Activated naive CD4-positive, alpha-beta T cell (primary cell): ENCODE measurements around the gene TLX1.
"Not testable (repeated sequence)": the region's sequence is repeated elsewhere in the genome, so short reads cannot be mapped to it uniquely, and the experiment has no call there.

Experiments
- DNase-seq, 4 experiments: peaks; one replicate each; lab custom pipeline; 2025; lab: John Stamatoyannopoulos, UW

The TLX1 gene

GRCh38 chr10:101152316-101152715, 21.2 kb downstream of the TLX1 start:
- DNase-seq, result no peak

DNA sequence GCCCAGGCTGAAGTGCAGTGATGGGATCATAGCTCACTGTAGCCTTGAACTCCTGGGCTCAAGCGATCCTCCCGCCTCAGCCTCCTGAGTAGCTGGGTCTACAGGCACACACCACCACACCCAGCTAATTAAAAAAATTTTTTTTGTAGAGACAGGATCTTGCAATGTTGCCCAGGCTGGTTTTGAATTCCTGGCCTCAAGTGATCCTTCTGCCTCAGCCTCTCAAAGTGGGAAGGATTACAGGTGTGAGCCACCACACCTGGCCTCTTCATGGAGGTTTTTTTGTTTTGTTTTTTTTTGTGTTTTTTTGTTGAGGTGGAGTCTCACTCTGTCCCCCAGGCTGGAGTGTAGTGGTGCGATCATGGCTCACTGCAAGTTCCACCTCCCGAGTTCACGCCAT, 23.4 kb downstream of the TLX1 start:
- not testable (repeated sequence) for DNase-seq

DNA sequence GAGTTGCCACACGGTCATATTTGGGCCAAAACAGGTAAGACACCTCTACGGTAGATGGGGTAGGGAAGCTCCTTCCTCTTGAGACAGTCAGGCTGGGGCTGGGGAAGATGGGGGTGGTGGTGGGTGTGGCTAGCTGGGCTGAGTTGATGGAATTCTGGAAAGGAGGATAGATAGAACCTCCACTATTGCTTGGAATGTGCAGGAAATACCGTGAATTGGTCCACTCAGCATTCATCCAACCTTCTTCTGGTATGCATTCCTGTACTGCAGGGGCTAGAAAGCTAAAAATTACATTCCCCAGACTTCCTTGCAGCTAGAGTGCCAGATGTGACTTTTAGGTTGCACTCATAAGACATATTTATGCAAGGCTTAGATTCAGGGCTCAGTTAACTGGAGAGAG, 24.8 kb downstream of the TLX1 start:
- no peak for DNase-seq

DNA sequence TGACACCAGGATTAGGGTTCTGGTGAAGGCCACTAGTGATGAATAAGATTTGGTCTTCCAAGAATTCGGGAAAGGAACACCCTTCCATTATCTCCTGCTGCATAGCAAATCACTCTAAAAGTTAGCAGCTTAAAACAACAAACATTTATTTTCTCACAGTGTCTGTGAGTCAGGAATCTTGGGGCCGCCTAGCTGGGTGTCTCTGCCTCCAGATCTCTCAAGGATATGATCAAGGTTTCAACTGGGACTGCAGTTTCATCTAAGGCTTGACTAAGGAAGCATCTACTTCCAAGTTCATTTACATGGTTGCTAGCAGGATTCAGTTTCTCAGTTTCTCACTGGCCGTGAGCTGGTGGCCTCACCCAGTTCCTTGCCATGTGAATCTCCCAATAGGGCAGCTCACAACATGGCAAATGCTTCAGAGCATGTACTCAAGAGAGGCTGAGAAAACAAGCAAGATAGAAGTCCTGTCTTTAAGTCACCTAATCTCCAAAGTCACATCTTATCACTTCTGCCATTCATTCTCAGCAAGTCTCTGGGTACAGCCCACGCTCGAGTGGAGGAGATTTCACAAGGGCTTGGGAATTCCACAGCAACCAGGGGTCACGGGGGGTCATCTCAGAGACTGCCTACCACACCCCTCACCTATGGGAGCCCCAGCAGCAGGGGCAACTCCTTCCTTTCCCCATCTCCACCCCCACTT, 26.8 kb downstream of the TLX1 start:
- no peak for DNase-seq

DNA sequence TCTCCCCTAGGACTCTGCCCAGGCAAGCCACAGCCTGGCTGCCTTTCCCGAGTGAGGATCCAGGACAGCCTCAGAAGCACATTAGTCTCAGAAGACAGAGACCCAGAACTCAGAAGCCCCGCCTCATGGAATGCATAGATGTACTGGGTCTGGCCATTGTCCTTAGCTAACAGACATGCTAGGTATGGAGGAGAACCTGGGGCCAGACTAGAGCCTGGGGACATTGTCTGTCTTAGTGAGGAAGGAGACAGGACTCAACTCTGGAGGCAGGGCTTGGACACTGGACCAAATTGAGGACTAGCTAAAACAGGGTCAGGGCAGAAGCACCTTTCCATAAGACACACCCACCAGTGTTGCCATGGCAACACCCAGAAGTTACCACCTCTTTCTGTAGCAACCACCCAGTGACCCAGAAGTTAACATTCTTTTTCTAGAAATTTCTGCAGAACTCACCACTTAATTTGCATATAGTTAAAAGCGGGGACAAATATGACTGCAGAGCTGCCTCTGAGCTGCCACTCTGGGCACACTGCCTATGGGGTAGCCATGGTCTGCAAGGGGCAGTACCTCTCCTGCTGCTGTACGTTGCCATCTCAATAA, 27.5 kb downstream of the TLX1 start:
- DNase-seq, result no peak

DNA sequence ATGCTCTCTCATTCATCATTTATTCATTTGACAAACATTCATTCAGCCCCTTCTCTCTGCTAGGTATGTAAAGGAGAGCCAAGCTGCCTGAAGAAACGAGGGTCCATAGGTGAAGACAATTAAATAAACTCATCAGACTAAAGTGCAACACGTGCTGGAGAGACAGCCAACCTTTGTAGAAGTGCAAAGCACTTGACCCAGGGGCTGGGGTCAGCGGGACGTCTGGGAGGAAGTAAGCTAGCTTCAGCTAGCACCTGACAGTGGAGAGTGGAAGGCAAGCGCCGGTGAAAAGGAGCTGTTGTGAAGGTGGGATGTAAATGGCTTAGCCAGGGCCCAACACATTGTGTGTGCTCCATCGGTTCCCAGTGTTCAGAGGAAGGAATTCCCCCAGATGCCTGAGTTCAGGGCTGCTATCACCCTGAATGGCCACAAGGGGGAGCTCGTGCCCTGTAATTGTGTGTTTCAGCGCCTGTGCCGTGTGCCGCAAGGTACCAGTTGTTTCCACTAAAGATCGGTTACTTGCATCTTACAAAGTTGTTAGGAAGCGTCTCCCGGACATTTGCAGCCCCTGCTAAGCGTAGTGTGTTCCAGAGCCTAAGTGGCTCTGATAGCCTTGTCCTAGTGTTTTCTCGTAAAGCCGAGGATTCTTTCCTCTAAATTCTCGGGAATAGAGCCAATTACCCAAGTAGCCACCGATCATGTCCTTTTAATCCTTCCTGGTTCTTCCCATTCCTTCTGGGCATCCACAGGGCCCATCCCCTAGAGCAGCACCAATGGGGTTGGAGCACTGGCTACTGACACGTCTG, 30.6 kb downstream of the TLX1 start:
- DNase-seq, result peak; percentile 25 to 59 (median 34)

GRCh38 chr10:101162677-101163076, 31.6 kb downstream of the TLX1 start:
- DNase-seq, result no peak

DNA sequence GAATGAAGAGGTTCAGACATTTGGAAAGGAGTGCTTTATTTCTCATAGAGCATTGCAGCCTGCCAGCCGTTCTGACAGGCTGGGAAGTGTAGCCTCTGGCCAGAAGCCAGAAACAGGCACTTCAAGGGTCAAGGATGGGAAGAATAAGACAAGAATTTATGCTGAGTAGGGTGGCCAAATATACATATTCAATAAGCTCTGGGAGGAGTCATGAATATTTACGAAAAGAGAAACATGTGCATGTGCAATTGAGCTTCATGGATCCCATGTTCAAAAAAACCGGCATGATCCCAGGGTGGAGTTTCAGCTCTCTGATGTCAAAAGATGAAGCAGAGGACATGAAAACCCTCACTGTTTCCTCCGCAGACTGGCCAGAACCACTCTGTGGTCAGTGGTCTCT, 32.9 kb downstream of the TLX1 start:
- no peak for DNase-seq

DNA sequence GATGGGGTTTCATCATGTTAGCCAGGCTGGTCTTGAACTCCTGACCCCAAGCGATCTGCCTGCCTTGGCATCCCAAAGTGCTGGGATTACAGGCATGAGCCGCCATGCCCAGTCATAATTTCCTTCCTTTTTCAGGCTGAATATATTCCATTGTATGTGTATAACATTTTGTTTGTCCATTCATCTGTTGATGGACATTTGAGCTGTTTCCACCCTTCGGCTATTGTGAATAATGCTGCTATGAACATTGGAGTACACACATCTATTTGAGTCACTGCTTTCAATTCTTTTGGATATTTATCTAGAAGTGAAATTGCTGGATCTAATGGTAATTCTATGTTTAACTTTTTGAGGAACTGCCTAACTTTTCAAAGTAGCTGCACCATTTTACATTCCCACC, 34.6 kb downstream of the TLX1 start:
- no peak for DNase-seq

DNA sequence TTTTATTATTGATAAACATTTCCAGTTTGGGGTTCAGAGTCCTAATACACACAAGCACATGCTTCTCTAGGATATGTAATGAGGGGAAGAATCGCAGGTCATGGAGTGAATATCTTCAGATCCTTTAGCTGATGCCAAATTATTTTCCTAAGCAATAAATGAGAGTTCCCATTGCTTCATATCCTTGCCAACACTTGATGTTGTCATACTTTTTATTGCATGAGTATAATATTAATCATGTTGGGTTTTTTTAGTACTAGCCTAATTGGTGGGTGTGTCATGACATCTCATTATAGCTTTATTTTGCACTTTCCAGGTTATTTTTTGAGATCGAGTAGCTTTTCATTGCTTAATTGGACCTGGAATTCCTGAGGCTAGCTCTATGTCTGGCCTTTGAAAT, 35.3 kb downstream of the TLX1 start:
- DNase-seq, result no peak

DNA sequence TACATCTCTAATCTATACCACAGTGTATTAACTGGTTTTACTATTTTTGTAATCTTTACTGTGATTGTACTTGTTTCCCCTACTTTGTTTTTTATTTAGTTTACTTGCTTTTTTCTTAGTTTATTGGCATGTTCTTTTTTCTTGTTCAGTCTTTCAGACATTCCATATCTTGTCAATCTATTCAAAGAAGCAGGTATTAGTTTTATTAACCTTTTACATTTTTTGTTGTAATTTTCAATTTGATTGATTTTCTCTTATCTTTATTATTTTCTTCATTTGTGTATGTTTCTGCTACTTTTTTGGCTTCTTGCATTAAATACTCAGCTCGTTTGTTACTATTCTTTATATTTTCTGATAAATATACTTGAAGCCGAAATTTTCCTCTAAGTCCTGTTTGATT, 41.6 kb downstream of the TLX1 start:
- no peak for DNase-seq

- DNase-seq, result no peak
These were observed 43.2 kb downstream of the TLX1 start for GRCh38 chr10:101174319-101174718.

- DNase-seq, result no peak
These were observed 45.5 kb downstream of the TLX1 start for GRCh38 chr10:101176577-101176976.

- DNase-seq, result no peak
These were observed 51.8 kb downstream of the TLX1 start for GRCh38 chr10:101182936-101183335.

GRCh38 chr10:101183458-101184183, 52.5 kb downstream of the TLX1 start:
- no peak for DNase-seq
